GM12865 (cell line): ENCODE measurements around the gene BANF2.

Experiments
- DNase-seq: peaks from one replicate; pipeline ENCODE4 v3.0.0; 2010; ENCODE audit warnings: low read depth
- H3K4me3 ChIP-seq: 2 replicates; pipeline ENCODE4 v1.5.1; 2011; ENCODE audit warnings: mild to moderate bottlenecking, low read depth, low read length, control low read depth
- TF ChIP-seq, protein P1 (sequence below): IDR thresholded peaks from 2 replicates; pipeline ENCODE4 v1.5.1; 2011; ENCODE audit warnings: low read length, control low read depth, low read depth, inconsistent platforms; ENCODE audit not compliant: insufficient read depth; ENCODE audit errors: missing control alignments

Gene BANF2

DNA sequence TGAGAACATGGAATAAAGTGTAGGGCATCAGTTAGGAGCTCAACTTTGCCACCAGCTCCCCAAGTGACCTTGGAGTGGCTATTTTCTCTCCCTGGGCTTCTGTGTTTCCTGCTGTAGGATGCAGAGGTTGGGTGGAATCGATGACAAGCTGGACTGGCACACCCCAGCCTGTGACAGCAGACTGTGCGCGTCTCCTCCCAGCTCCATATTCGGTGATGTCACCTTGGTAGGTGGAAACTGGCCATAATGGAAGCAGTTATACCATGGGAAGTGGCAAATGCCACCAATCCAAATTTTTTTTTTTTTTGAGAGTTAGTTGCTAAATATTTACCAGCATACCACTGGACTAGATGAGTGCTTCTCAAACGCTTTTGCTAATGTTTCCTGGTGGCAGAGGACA lies 85.2 kb downstream of the BANF2 start:
- TF ChIP-seq, protein P1, sequence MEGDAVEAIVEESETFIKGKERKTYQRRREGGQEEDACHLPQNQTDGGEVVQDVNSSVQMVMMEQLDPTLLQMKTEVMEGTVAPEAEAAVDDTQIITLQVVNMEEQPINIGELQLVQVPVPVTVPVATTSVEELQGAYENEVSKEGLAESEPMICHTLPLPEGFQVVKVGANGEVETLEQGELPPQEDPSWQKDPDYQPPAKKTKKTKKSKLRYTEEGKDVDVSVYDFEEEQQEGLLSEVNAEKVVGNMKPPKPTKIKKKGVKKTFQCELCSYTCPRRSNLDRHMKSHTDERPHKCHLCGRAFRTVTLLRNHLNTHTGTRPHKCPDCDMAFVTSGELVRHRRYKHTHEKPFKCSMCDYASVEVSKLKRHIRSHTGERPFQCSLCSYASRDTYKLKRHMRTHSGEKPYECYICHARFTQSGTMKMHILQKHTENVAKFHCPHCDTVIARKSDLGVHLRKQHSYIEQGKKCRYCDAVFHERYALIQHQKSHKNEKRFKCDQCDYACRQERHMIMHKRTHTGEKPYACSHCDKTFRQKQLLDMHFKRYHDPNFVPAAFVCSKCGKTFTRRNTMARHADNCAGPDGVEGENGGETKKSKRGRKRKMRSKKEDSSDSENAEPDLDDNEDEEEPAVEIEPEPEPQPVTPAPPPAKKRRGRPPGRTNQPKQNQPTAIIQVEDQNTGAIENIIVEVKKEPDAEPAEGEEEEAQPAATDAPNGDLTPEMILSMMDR = no peak
- H3K4me3 ChIP-seq = no peak overlapping the region
- DNase-seq = no peak
